Fibroblast of lung (primary cell): ENCODE results near the gene KLHL14. TPM values are rescaled to one million over a fixed set of nuclear protein-coding genes. Genes with fewer than 3 reads are reported as not detected.

ENCODE experiments used
- DNase-seq, 2 donors: peaks; one replicate each; pipeline versions ENCODE4 v3.0.0 to v3.0.0-alpha.2; 2010; ENCODE audit warnings: low read depth in 2 of 2
- H2AFZ ChIP-seq: 2 replicates; pipeline ENCODE4 v1.5.1; 2012; ENCODE audit warnings: low read length, control low read depth, inconsistent platforms
- H3K27ac ChIP-seq: 2 replicates; pipeline ENCODE4 v1.5.1; 2011; ENCODE audit warnings: low read length, control low read depth; ENCODE audit not compliant: insufficient read depth
- H3K27me3 ChIP-seq: 2 replicates; pipeline ENCODE4 v1.5.1; 2011; ENCODE audit warnings: mild to moderate bottlenecking, low read length; ENCODE audit not compliant: control insufficient read depth, insufficient read depth
- H3K36me3 ChIP-seq: 2 replicates; pipeline ENCODE4 v1.5.1; 2011; ENCODE audit warnings: low read length; ENCODE audit not compliant: control insufficient read depth, insufficient read depth
- H3K4me1 ChIP-seq: 2 replicates; pipeline ENCODE4 v1.5.1; 2011; ENCODE audit warnings: low read length; ENCODE audit not compliant: control insufficient read depth, insufficient read depth; ENCODE audit errors: extremely low read depth
- H3K4me2 ChIP-seq: 2 replicates; pipeline ENCODE4 v1.5.1; 2011; ENCODE audit warnings: low read length, control low read depth; ENCODE audit not compliant: insufficient read depth; ENCODE audit errors: extremely low read depth
- H3K4me3 ChIP-seq, 4 experiments: fragments of 200-600 bp in 1 of 4; sonication (generic) in 1 of 4; replicated peaks in 1 of 4; 2 replicates each; pipeline ENCODE4 v1.5.1; 2011 to 2016; ENCODE audit warnings: low read length in 4 of 4, low read depth in 3 of 4, mild to moderate bottlenecking in 3 of 4, control low read depth in 2 of 4, inconsistent platforms in 1 of 4, mixed read lengths in 1 of 4; ENCODE audit not compliant: insufficient read depth in 1 of 4; ENCODE audit errors: control extremely low read depth in 1 of 4
- H3K79me2 ChIP-seq: 2 replicates; pipeline ENCODE4 v1.5.1; 2012; ENCODE audit warnings: mild to moderate bottlenecking, low read length, inconsistent platforms; ENCODE audit not compliant: control insufficient read depth, insufficient read depth
- H3K9ac ChIP-seq: 2 replicates; pipeline ENCODE4 v1.5.1; 2011; ENCODE audit warnings: mild to moderate bottlenecking, low read length, control low read depth; ENCODE audit not compliant: insufficient read depth
- H3K9me3 ChIP-seq: 2 replicates; pipeline ENCODE4 v1.5.1; 2012; ENCODE audit warnings: low read depth, low read length; ENCODE audit not compliant: control insufficient read depth, insufficient read depth
- H4K20me1 ChIP-seq: 2 replicates; pipeline ENCODE4 v1.5.1; 2011; ENCODE audit warnings: low read length; ENCODE audit not compliant: control insufficient read depth, insufficient read depth; ENCODE audit errors: extremely low read depth
- EZH2 ChIP-seq: IDR thresholded peaks from 2 replicates; pipeline ENCODE4 v1.5.1; 2012; ENCODE audit warnings: low read length, control low read depth, mild to moderate bottlenecking; ENCODE audit errors: missing control alignments
- polyA plus RNA-seq, 2 donors: library from polyadenylated mRNA; depleted of rRNA in 1 of 2; stranded (reverse) in 1 of 2; unstranded in 1 of 2; fragments of >200 nt; gene quantifications; 2 replicates each; pipeline ENCODE4 v1.2.1, GENCODE V29; 2011 to 2012; ENCODE audit warnings: missing spikeins in 1 of 2
- total RNA-seq: library from RNA; depleted of rRNA; stranded (reverse); fragments of >200 nt; gene quantifications from 2 replicates; pipeline ENCODE4 v1.2.1, GENCODE V29; 2014
- TF ChIP-seq, protein P1 (sequence below), 2 donors: IDR thresholded peaks in 1 of 2; conservative IDR thresholded peaks in 1 of 2; 1 replicate in 1 of 2; 2 replicates in 1 of 2; pipeline ENCODE4 v1.5.1; 2011 to 2012; ENCODE audit warnings: low read length in 2 of 2, control low read depth in 1 of 2, inconsistent platforms in 1 of 2, low read depth in 1 of 2, mild to moderate bottlenecking in 1 of 2

Gene KLHL14
- total and polyA plus RNA-seq, 2 donors (not counting 1 experiment from before 2014, with no cell fraction given) = not detected

DNA sequence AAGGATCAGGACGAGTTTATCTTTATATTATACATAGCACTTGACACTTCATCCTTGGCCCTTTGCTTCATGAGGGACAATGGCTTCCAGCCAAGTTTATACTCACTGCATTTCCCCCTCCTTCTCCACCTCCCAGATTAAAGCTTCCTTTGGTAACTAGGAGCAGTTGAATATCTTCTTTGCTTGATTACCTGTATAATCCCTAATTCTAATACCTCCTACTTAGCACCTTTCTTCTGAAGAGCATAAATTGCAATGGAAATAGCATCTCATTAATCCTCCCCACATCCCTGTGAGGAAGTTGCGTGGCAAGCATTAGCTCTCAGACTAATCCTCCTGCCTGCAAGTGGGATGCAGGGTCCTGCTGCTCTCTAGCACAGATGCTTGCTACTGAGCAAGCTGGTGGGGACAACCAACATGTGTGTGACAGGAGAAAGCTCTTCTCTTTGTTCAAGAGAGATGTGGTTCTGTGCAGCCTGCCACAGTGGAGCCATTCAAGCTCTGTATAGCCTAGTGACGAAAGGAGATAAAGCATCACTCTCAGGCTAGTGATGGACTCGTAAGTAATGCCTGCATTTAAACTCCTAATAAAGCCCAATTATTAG lies 19.1 kb downstream of the KLHL14 start:
- H2AFZ ChIP-seq = no peak overlapping the region
- H3K79me2 ChIP-seq = no peaks in the 10 kb centered on the region
- no peaks in the 10 kb centered on the region for H4K20me1 ChIP-seq
- H3K27ac ChIP-seq = no peak overlapping the region
- H3K9me3 ChIP-seq = no peaks in the 10 kb centered on the region
- H3K36me3 ChIP-seq = no peaks in the 10 kb centered on the region
- TF ChIP-seq EZH2 = no peak
- TF ChIP-seq, protein P1, sequence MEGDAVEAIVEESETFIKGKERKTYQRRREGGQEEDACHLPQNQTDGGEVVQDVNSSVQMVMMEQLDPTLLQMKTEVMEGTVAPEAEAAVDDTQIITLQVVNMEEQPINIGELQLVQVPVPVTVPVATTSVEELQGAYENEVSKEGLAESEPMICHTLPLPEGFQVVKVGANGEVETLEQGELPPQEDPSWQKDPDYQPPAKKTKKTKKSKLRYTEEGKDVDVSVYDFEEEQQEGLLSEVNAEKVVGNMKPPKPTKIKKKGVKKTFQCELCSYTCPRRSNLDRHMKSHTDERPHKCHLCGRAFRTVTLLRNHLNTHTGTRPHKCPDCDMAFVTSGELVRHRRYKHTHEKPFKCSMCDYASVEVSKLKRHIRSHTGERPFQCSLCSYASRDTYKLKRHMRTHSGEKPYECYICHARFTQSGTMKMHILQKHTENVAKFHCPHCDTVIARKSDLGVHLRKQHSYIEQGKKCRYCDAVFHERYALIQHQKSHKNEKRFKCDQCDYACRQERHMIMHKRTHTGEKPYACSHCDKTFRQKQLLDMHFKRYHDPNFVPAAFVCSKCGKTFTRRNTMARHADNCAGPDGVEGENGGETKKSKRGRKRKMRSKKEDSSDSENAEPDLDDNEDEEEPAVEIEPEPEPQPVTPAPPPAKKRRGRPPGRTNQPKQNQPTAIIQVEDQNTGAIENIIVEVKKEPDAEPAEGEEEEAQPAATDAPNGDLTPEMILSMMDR (conservative IDR thresholded peaks at IDR 0.05 in 1 of 2, IDR thresholded peaks at IDR 0.05 in 1 of 2; ENCODE audit: low read depth in 1 of 2, low read length in 2 of 2) = no peak
- H3K4me1 ChIP-seq = no peaks in the 10 kb centered on the region
- no peak overlapping the region for H3K9ac ChIP-seq
- no peak overlapping the region for H3K4me3 ChIP-seq
- no peaks in the 10 kb centered on the region for H3K27me3 ChIP-seq
- DNase-seq = no peak
- no peak overlapping the region for H3K4me2 ChIP-seq

DNA sequence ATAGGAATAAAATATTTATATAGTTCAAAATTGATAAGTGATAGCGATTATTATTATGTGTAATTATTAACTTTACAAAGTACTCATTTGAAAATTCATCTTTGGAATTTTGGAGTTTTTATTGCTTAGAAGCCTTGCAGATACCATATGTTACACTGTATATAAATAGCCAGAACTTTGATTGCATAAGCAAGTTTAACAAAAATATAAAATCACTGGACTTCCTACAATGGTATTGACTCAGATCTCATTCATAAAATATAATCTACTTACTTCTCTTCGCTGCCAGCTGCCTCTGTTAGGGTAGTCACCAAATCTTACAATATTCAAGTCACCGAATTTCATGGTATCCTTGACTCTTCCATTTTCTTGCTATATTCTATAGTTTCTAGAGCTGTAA lies 22.5 kb downstream of the KLHL14 start:
- H3K27ac ChIP-seq = no peak overlapping the region
- no peak overlapping the region for H3K4me2 ChIP-seq
- H2AFZ ChIP-seq = no peak overlapping the region
- no peaks in the 10 kb centered on the region for H3K27me3 ChIP-seq
- H3K36me3 ChIP-seq = no peaks in the 10 kb centered on the region
- TF ChIP-seq, protein P1 (conservative IDR thresholded peaks at IDR 0.05 in 1 of 2, IDR thresholded peaks at IDR 0.05 in 1 of 2; ENCODE audit: low read depth in 1 of 2, low read length in 2 of 2) = no peak
- no peak for TF ChIP-seq EZH2
- H3K9ac ChIP-seq = no peak overlapping the region
- no peaks in the 10 kb centered on the region for H3K79me2 ChIP-seq
- no peaks in the 10 kb centered on the region for H4K20me1 ChIP-seq
- no peaks in the 10 kb centered on the region for H3K4me1 ChIP-seq
- no peak overlapping the region for H3K4me3 ChIP-seq
- H3K9me3 ChIP-seq = no peaks in the 10 kb centered on the region
- DNase-seq = no peak

DNA sequence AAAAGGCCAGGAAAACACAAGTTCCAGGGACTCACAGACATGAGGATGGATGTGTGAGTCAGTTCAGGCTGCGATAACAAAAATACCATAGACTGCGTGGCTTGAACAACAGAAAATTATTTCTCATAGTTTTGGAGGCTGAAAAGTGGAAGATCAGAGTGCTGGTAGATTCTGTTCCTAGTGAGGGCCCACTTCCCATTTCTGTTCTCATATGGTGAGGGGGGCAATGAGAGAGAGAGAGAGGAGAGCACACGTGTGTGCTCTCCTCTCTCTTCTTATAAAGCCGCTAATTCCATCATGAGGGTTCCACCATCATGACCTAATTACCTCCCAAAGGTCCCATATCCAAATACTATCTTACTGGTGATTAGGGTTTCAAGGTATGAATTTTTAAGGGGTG lies 23.0 kb downstream of the KLHL14 start:
- TF ChIP-seq, protein P1 (conservative IDR thresholded peaks at IDR 0.05 in 1 of 2, IDR thresholded peaks at IDR 0.05 in 1 of 2; ENCODE audit: low read depth in 1 of 2, low read length in 2 of 2) = no peak
- TF ChIP-seq EZH2 = no peak
- no peaks in the 10 kb centered on the region for H3K9me3 ChIP-seq
- no peaks in the 10 kb centered on the region for H3K27me3 ChIP-seq
- no peaks in the 10 kb centered on the region for H3K36me3 ChIP-seq
- H3K4me1 ChIP-seq = no peaks in the 10 kb centered on the region
- H3K27ac ChIP-seq = no peak overlapping the region
- H2AFZ ChIP-seq = no peak overlapping the region
- H4K20me1 ChIP-seq = no peaks in the 10 kb centered on the region
- no peak overlapping the region for H3K4me3 ChIP-seq
- no peaks in the 10 kb centered on the region for H3K79me2 ChIP-seq
- DNase-seq = no peak
- no peak overlapping the region for H3K4me2 ChIP-seq
- H3K9ac ChIP-seq = no peak overlapping the region
